ENCODE results near the gene CYFIP2. TPM values are rescaled to one million over a fixed set of nuclear protein-coding genes. Genes with fewer than 3 reads are reported as not detected.
A peak's percentile ranks its signal among the peaks of the same experiment; 100 is the strongest.

The CYFIP2 gene
- total and polyA plus RNA-seq, 2 donors: 43.7 to 64.7 TPM

DNA sequence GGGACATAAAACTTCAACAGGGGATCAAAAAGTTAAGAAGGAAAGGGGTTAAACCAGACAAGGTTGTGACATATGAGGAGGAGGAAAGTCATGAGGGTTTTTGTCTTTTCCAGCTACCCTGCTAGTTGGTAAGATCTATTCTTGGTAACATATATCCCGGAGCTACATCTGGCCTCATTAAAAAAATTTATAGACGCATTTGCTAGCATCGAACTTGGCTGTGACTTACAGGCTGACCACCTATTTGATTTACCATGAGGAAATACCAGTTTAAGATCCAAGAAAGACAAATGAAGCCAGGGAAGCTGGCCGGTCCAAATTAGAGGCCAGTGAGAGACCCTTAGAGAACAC lies 106.5 kb downstream of the CYFIP2 start:
- no peak overlapping the region for H3K27ac ChIP-seq (ENCODE audit: low read depth)
- no peak for DNase-seq (ENCODE audit: extremely low spot score)
- no peak overlapping the region for H3K4me3 ChIP-seq (ENCODE audit: low read depth, low read length)
- no peaks in the 10 kb centered on the region for H3K36me3 ChIP-seq (ENCODE audit: insufficient read depth)
- no peaks in the 10 kb centered on the region for H3K4me1 ChIP-seq (ENCODE audit: insufficient read depth)
- WGBS: 41% methylated on average over 4 of the region's 4 CpGs

GRCh38 chr5:157378509-157378908 lies 112.6 kb downstream of the CYFIP2 start:
- Histone ChIP-seq H3K4me3 (ENCODE audit: low read depth, low read length) (no peak overlapping the region), H3K27ac (ENCODE audit: low read depth) (no peak overlapping the region), H3K36me3 (ENCODE audit: insufficient read depth) (no peaks in the 10 kb centered on the region), H3K4me1 (ENCODE audit: insufficient read depth) (no peaks in the 10 kb centered on the region)
- DNase-seq (ENCODE audit: extremely low spot score): no peak
- WGBS: 82% methylated on average over 6 of the region's 6 CpGs

GRCh38 chr5:157379983-157380382 lies 114.1 kb downstream of the CYFIP2 start:
- H3K27ac ChIP-seq (ENCODE audit: low read depth): no peak overlapping the region
- 81% methylated on average over 3 of the region's 3 CpGs for WGBS
- H3K4me1 ChIP-seq (ENCODE audit: insufficient read depth): no peaks in the 10 kb centered on the region
- no peak for DNase-seq (ENCODE audit: extremely low spot score)
- no peak overlapping the region for H3K4me3 ChIP-seq (ENCODE audit: low read depth, low read length)
- no peaks in the 10 kb centered on the region for H3K36me3 ChIP-seq (ENCODE audit: insufficient read depth)

DNA sequence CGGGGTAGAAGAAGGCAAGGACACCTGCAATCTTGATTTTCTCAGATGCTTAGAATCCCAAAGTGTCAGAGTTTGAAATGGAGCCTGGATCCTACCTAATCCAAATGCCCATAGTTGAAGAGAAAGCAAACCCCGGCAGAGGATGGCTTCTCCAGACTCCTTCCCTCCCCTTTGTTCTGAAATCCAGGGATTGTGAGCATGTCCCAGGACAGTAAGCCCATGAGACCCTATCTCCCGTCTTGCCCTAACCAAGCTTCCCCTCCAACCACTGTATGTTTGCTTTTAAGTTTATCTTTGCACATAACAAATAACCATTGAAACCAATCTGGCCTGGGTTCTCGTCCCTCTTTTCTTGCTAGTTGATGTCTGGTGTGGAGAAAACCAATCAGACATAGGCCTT lies 115.8 kb downstream of the CYFIP2 start:
- DNase-seq (ENCODE audit: extremely low spot score): no peak
- H3K4me3 ChIP-seq (ENCODE audit: low read depth, low read length): no peak overlapping the region
- no peaks in the 10 kb centered on the region for H3K4me1 ChIP-seq (ENCODE audit: insufficient read depth)
- no peaks in the 10 kb centered on the region for H3K36me3 ChIP-seq (ENCODE audit: insufficient read depth)
- H3K27ac ChIP-seq (ENCODE audit: low read depth): no peak overlapping the region
- WGBS: 67% methylated on average over 4 of the region's 4 CpGs

DNA sequence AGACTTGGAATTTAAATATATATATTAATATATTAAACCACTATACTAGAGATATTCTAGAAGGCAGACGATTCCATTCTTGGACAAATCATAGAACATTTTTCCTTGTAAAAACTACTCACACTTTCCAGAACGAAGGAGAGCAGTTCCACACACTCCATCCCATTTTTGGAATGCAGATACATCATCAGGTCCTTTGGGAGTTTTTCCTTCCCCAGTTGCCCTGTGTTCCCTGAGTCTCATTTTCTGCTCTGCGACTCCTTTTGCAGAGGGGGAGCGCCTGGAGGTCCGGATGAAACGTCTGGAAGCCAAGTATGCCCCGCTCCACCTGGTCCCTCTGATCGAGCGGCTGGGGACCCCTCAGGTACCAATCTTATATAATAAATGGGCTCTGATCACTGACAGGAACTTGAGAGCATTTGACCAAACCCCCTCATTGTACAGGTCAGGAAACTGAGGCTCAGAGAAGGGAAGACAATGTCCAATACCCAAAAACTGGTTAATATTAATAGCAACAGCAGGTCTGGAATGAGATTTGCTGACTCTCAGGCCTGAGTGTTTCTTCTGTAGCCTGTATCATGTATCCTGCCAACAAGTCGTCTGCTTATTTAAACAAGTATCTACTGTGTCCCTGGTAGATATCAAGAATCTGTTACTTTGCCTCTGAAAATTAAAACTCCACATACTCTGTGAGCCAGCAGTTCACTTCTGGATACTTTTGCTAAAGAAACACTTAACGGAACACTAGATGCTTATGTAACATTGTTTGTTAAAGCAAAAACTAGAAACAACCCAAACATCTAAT lies 117.3 kb downstream of the CYFIP2 start:
- no peaks in the 10 kb centered on the region for H3K36me3 ChIP-seq (ENCODE audit: insufficient read depth)
- H3K4me3 ChIP-seq (ENCODE audit: low read depth, low read length): no peak overlapping the region
- no peak for DNase-seq (ENCODE audit: extremely low spot score)
- WGBS: 54% methylated on average over 11 of the region's 11 CpGs
- peak overlapping the region; percentile 46 for H3K27ac ChIP-seq (ENCODE audit: low read depth)
- no peaks in the 10 kb centered on the region for H3K4me1 ChIP-seq (ENCODE audit: insufficient read depth)

- H3K36me3 ChIP-seq (ENCODE audit: insufficient read depth): no peaks in the 10 kb centered on the region
- DNase-seq (ENCODE audit: extremely low spot score): peak; percentile 52
- H3K27ac ChIP-seq (ENCODE audit: low read depth): no peak overlapping the region
- H3K4me1 ChIP-seq (ENCODE audit: insufficient read depth): no peaks in the 10 kb centered on the region
- no peak overlapping the region for H3K4me3 ChIP-seq (ENCODE audit: low read depth, low read length)
- 13% methylated on average over 4 of the region's 4 CpGs for WGBS
These were observed 119.2 kb downstream of the CYFIP2 start for GRCh38 chr5:157384971-157385709.

GRCh38 chr5:157387041-157387563 lies 121.2 kb downstream of the CYFIP2 start:
- DNase-seq (ENCODE audit: extremely low spot score): no peak
- WGBS: 28% methylated on average over 1 of the region's 1 CpG
- Histone ChIP-seq H3K4me1 (ENCODE audit: insufficient read depth) (no peaks in the 10 kb centered on the region), H3K36me3 (ENCODE audit: insufficient read depth) (no peaks in the 10 kb centered on the region), H3K4me3 (ENCODE audit: low read depth, low read length) (no peak overlapping the region), H3K27ac (ENCODE audit: low read depth) (no peak overlapping the region)

DNA sequence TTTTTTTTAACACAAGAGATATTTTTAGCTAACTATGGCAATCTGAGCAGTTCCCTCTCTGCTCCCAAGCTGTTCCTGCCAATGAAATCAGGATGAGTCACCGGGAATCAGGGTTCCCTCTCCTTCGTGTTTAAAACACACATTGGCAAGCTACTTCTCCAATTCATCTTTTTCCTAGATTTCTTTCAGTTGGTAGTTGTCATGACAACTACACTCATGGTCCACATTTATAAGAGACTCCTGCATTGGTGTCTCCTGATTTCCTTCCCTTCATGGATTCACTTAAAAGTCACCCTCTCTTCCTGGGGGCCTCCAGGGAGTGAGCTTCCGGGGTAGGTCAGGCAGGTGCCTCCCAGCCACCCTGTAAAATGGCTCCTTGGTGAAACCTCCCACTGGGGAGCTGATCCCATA lies 121.8 kb downstream of the CYFIP2 start:
- Histone ChIP-seq H3K36me3 (ENCODE audit: insufficient read depth) (no peaks in the 10 kb centered on the region), H3K27ac (ENCODE audit: low read depth) (peak overlapping the region; percentile 44), H3K4me3 (ENCODE audit: low read depth, low read length) (no peak overlapping the region), H3K4me1 (ENCODE audit: insufficient read depth) (no peaks in the 10 kb centered on the region)
- WGBS: 14% methylated on average over 3 of the region's 3 CpGs
- DNase-seq (ENCODE audit: extremely low spot score): peak; percentile 25

- Histone ChIP-seq H3K4me3 (ENCODE audit: low read depth, low read length) (no peak overlapping the region), H3K36me3 (ENCODE audit: insufficient read depth) (no peaks in the 10 kb centered on the region), H3K27ac (ENCODE audit: low read depth) (peak overlapping the region; percentile 44), H3K4me1 (ENCODE audit: insufficient read depth) (no peaks in the 10 kb centered on the region)
- DNase-seq (ENCODE audit: extremely low spot score): no peak
These were observed 122.3 kb downstream of the CYFIP2 start for GRCh38 chr5:157388111-157388710.

DNA sequence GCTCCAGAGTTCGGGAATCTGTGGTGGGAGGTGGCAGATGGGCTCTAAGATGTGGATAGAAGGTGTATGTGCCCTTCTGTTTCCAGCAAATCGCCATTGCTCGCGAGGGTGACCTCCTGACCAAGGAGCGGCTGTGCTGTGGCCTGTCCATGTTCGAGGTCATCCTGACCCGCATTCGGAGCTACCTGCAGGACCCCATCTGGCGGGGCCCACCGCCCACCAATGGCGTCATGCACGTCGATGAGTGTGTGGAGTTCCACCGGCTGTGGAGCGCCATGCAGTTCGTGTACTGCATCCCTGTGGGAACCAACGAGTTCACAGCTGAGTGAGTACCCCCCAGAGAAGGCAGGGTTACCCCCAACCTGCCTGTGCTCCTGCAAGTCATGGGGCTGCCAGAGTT lies 123.2 kb downstream of the CYFIP2 start:
- DNase-seq (ENCODE audit: extremely low spot score): no peak
- 97% methylated on average over 17 of the region's 17 CpGs for WGBS

DNA sequence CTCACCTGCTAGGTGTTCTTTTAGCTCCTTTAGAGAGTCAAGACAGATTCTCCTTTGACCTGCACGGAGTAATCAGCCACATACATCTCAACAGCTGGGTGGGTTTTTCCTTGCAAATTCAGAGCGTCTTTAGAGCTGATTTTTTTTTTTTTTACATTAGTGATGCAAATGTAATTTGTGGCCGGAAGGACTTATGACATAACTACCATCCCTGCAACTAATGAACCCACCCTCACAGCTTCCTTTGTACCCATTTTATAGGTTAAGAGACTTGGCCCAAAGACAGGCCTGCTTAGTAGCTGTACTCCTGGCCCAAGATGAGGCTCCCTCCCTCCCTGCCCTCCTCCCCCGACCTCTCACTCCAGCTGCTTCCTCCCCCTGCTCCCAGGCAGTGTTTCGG lies 124.2 kb downstream of the CYFIP2 start:
- WGBS: 53% methylated on average over 5 of the region's 5 CpGs
- no peak overlapping the region for H3K4me3 ChIP-seq (ENCODE audit: low read depth, low read length)
- H3K36me3 ChIP-seq (ENCODE audit: insufficient read depth): no peaks in the 10 kb centered on the region
- H3K4me1 ChIP-seq (ENCODE audit: insufficient read depth): no peaks in the 10 kb centered on the region
- no peak for DNase-seq (ENCODE audit: extremely low spot score)
- no peak overlapping the region for H3K27ac ChIP-seq (ENCODE audit: low read depth)

More for the DNA sequence above, 123.2 kb downstream of the CYFIP2 start:
- Histone ChIP-seq H3K27ac (ENCODE audit: low read depth) (no peak overlapping the region), H3K4me3 (ENCODE audit: low read depth, low read length) (no peak overlapping the region), H3K4me1 (ENCODE audit: insufficient read depth) (no peaks in the 10 kb centered on the region), H3K36me3 (ENCODE audit: insufficient read depth) (no peaks in the 10 kb centered on the region)

GRCh38 chr5:157390551-157391297 lies 124.8 kb downstream of the CYFIP2 start:
- H3K27ac ChIP-seq (ENCODE audit: low read depth): no peak overlapping the region
- no peaks in the 10 kb centered on the region for H3K4me1 ChIP-seq (ENCODE audit: insufficient read depth)
- DNase-seq (ENCODE audit: extremely low spot score): peak; percentile 28
- no peak overlapping the region for H3K4me3 ChIP-seq (ENCODE audit: low read depth, low read length)
- H3K36me3 ChIP-seq (ENCODE audit: insufficient read depth): no peaks in the 10 kb centered on the region
- WGBS: 58% methylated on average over 15 of the region's 15 CpGs

DNA sequence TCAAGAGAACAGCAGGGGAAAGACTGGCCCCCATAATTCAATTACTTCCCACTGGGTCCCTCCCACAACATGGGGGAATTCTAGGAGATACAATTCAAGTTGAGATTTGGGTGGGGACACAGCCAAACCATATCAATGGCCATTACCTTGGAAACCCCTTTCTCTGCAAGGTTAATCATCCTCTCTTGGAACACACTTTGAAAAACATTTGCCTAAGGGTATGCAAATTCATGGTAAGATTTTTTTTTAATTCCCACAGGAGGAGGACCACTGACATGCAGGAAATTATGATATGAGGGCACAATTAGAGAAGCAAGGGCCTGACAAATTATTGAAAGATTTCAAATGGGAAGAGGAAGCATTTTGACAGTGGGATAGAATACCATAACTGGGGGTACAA lies 132.4 kb downstream of the CYFIP2 start:
- no peak overlapping the region for H3K27ac ChIP-seq (ENCODE audit: low read depth)

More for the DNA sequence above, 132.4 kb downstream of the CYFIP2 start:
- Histone ChIP-seq H3K4me1 (ENCODE audit: insufficient read depth) (no peaks in the 10 kb centered on the region), H3K4me3 (ENCODE audit: low read depth, low read length) (no peak overlapping the region), H3K36me3 (ENCODE audit: insufficient read depth) (no peaks in the 10 kb centered on the region)
- DNase-seq (ENCODE audit: extremely low spot score): no peak
